ENCODE results near the gene AK6. TPM values are rescaled to one million over a fixed set of nuclear protein-coding genes. Genes with fewer than 3 reads are reported as not detected.

The AK6 gene
- total and polyA plus RNA-seq, 2 experiments from 2014 or later = 13.4 to 70.6 TPM

DNA sequence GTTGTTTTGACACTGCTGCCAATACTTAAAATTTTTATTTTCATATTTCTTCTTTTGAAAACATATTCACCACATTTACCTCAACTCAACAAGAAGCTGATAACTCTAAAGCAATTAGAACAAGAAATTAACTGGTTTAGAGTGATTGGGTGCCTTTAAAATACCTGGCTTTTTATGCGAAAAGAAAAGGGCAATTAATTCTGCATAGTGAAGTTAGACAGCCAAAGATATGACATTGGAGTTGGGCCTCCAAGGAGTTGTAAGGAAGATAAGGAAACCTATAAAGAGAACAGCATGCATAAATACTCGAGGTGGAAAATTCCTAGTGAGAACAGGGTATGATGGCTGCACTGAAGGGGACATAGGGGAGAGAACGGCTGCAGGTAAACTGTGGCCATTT is 9.6 kb downstream of the AK6 start:
- Histone ChIP-seq H3K36me3 (peaks cover 10% of the 10 kb centered on the region), H3K4me3 (no peak overlapping the region), H3K4me1 (ENCODE audit: low read depth) (peaks cover 9% of the 10 kb centered on the region), H3K27me3 (no peaks in the 10 kb centered on the region), H3K27ac (peak overlapping the region; percentile 65), H3K9me3 (ENCODE audit: low read depth) (no peaks in the 10 kb centered on the region)
- TF ChIP-seq, protein P1, sequence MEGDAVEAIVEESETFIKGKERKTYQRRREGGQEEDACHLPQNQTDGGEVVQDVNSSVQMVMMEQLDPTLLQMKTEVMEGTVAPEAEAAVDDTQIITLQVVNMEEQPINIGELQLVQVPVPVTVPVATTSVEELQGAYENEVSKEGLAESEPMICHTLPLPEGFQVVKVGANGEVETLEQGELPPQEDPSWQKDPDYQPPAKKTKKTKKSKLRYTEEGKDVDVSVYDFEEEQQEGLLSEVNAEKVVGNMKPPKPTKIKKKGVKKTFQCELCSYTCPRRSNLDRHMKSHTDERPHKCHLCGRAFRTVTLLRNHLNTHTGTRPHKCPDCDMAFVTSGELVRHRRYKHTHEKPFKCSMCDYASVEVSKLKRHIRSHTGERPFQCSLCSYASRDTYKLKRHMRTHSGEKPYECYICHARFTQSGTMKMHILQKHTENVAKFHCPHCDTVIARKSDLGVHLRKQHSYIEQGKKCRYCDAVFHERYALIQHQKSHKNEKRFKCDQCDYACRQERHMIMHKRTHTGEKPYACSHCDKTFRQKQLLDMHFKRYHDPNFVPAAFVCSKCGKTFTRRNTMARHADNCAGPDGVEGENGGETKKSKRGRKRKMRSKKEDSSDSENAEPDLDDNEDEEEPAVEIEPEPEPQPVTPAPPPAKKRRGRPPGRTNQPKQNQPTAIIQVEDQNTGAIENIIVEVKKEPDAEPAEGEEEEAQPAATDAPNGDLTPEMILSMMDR (IDR thresholded peaks at IDR 0.05; ENCODE audit: low read depth, low read length) = no peak
- no peak for DNase-seq (ENCODE audit: low read depth in 1 of 2, low spot score in 1 of 2)

DNA sequence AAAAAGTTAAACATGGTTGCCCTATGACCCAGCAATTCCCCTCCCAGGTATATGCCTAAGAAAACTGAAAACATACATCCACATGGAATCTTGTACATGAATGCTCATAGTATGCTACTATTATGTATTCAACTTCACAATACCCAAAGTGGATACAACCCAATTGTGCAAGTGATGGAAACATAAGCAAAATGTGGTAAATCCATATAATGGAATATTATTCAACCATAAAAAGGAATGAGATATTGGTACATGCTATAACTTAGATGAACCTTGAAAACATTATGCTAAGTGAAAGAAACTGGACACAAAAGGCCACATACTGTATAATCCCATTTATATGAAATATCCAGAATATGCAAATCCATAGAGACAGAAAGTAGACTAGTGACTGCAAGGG is 18.7 kb downstream of the AK6 start:
- Histone ChIP-seq H3K36me3 (peaks cover 22% of the 10 kb centered on the region), H3K4me3 (no peak overlapping the region), H3K27ac (no peak overlapping the region), H3K9me3 (ENCODE audit: low read depth) (no peaks in the 10 kb centered on the region), H3K27me3 (no peaks in the 10 kb centered on the region), H3K4me1 (ENCODE audit: low read depth) (no peaks in the 10 kb centered on the region)
- DNase-seq (ENCODE audit: low read depth in 1 of 2, low spot score in 1 of 2) = no peak
- TF ChIP-seq, protein P1 (IDR thresholded peaks at IDR 0.05; ENCODE audit: low read depth, low read length) = no peak

DNA sequence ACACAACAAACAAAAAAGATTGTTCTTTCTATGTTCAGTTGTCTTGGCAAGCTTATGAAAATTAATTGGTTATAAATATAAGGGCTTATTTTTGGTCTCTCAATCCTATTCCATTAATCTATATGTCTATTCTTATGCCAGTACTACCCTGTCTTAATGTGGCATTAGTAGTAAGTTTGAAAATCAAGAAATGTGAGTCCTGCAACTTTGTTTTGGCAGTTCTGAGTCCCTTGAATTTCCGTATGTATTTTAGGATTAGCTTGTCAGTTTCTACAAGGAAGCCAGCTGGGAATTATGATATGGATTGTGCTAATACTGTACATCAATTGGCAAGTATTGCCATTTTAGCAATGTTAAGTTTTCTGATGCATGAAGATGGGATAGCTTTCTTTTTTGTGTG is 26.2 kb downstream of the AK6 start:
- TF ChIP-seq, protein P1 (IDR thresholded peaks at IDR 0.05; ENCODE audit: low read depth, low read length) = no peak
- Histone ChIP-seq H3K4me3 (no peak overlapping the region), H3K9me3 (ENCODE audit: low read depth) (no peaks in the 10 kb centered on the region), H3K27ac (no peak overlapping the region), H3K36me3 (no peaks in the 10 kb centered on the region), H3K4me1 (ENCODE audit: low read depth) (no peaks in the 10 kb centered on the region), H3K27me3 (no peaks in the 10 kb centered on the region)
- no peak for DNase-seq (ENCODE audit: low read depth in 1 of 2, low spot score in 1 of 2)

DNA sequence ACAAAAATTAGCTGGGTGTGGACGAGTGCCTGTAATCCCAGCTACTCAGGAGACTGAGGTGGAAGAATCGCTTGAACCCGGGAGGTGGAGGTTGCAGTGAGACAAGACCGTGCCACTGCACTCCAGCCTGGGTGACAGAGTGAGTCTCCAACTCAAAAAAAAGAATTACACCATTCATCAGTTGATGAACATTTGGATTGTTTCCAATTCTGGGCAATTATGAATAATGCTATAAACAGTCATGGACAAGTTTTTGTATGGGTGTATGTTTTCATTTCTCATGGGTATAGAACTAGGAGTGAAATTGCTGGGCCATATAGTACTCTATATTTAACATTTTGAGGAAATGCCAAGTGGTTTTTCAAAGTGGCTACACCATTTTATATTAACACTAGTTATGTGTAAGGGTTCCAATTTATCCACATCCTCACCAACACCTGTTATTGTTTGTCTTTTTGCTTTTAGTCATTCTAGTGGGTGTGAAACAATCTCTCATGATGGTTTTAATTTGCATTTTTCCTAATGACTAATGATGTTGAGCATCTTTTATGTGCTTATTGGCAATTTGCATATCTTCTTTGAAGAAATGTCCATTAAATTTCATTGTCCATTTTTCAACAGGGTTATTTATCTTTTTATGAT is 27.7 kb downstream of the AK6 start:
- H3K36me3 ChIP-seq = no peaks in the 10 kb centered on the region
- TF ChIP-seq, protein P1 (IDR thresholded peaks at IDR 0.05; ENCODE audit: low read depth, low read length) = no peak
- no peaks in the 10 kb centered on the region for H3K9me3 ChIP-seq (ENCODE audit: low read depth)
- no peak for DNase-seq (ENCODE audit: low read depth in 1 of 2, low spot score in 1 of 2)
- H3K27me3 ChIP-seq = no peaks in the 10 kb centered on the region
- H3K27ac ChIP-seq = no peak overlapping the region
- H3K4me1 ChIP-seq (ENCODE audit: low read depth) = no peaks in the 10 kb centered on the region
- no peak overlapping the region for H3K4me3 ChIP-seq

DNA sequence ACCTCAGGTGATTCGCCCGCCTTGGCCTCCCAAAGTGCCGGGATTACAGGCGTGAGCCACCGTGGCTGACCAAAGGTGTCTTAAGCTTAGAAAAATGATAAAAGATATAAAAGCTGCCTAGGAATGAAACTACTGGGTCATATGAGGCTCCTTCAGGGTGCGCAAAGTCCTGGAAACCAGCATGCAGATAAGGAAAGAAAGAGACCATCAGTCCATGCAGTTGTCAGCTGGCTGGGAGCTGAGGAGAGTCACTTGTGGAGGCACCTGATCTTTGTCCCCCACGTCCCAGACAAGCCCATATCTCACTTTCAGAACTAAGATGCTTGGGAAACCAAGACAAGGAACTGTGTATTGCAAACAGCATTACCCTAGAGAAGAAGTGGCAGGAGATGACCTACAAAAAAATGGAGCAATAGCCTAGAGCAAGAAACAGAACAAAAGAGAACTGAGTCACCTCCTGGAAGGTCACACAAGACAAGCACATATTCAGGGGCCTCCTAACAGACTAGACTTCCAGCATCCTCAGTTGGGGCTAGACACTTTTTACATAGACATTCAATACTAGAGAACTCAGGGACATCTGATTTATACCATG is 33.9 kb downstream of the AK6 start:
- no peak for DNase-seq (ENCODE audit: low read depth in 1 of 2, low spot score in 1 of 2)
- Histone ChIP-seq H3K36me3 (no peaks in the 10 kb centered on the region), H3K27ac (no peak overlapping the region), H3K9me3 (ENCODE audit: low read depth) (no peaks in the 10 kb centered on the region), H3K4me3 (no peak overlapping the region), H3K27me3 (no peaks in the 10 kb centered on the region), H3K4me1 (ENCODE audit: low read depth) (no peaks in the 10 kb centered on the region)
- TF ChIP-seq, protein P1 (IDR thresholded peaks at IDR 0.05; ENCODE audit: low read depth, low read length) = no peak

Measured in cardiac muscle cell (in vitro differentiated cells and primary cell).